GM15510 (cell line): ENCODE data around the gene ZBTB7C.

ENCODE experiments used
- POLR2A ChIP-seq: IDR thresholded peaks from 3 replicates; pipeline ENCODE4 v1.6.1; 2011; ENCODE audit warnings: borderline replicate concordance; ENCODE audit not compliant: insufficient read length; ENCODE audit errors: extremely low read depth

Gene ZBTB7C

GRCh38 chr18:48314690-48315089 lies 94.5 kb downstream of the ZBTB7C start:
- TF ChIP-seq POLR2A: no peak

- TF ChIP-seq POLR2A: no peak
Measured at GRCh38 chr18:48313792-48314191, 95.4 kb downstream of the ZBTB7C start.

- TF ChIP-seq POLR2A: no peak
Measured at GRCh38 chr18:48312066-48312465, 97.1 kb downstream of the ZBTB7C start.

GRCh38 chr18:48310999-48311398 lies 98.2 kb downstream of the ZBTB7C start:
- no peak for TF ChIP-seq POLR2A

GRCh38 chr18:48310353-48310752 lies 98.8 kb downstream of the ZBTB7C start:
- TF ChIP-seq POLR2A: no peak

- no peak for TF ChIP-seq POLR2A
Measured at GRCh38 chr18:48308755-48309575, 100.2 kb downstream of the ZBTB7C start.

- TF ChIP-seq POLR2A: no peak
Measured at GRCh38 chr18:48308027-48308635, 101.1 kb downstream of the ZBTB7C start.

- no peak for TF ChIP-seq POLR2A
Measured at GRCh38 chr18:48306838-48307237, 102.3 kb downstream of the ZBTB7C start.

GRCh38 chr18:48304906-48305693 lies 104.1 kb downstream of the ZBTB7C start:
- TF ChIP-seq POLR2A: no peak

- no peak for TF ChIP-seq POLR2A
Measured at GRCh38 chr18:48303883-48304282, 105.3 kb downstream of the ZBTB7C start.

GRCh38 chr18:48302736-48303135 lies 106.4 kb downstream of the ZBTB7C start:
- no peak for TF ChIP-seq POLR2A

- no peak for TF ChIP-seq POLR2A
Measured at GRCh38 chr18:48300463-48300961, 108.7 kb downstream of the ZBTB7C start.

- TF ChIP-seq POLR2A: no peak
Measured at GRCh38 chr18:48297139-48297538, 112.0 kb downstream of the ZBTB7C start.

- TF ChIP-seq POLR2A: no peak
Measured at GRCh38 chr18:48296581-48296980, 112.6 kb downstream of the ZBTB7C start.

- no peak for TF ChIP-seq POLR2A
Measured at GRCh38 chr18:48295586-48296311, 113.4 kb downstream of the ZBTB7C start.

GRCh38 chr18:48294899-48295585 lies 114.1 kb downstream of the ZBTB7C start:
- TF ChIP-seq POLR2A: no peak
